ENCODE results near the gene ITGB5. TPM values are rescaled to one million over a fixed set of nuclear protein-coding genes. Genes with fewer than 3 reads are reported as not detected.
A peak's percentile ranks its signal among the peaks of the same experiment; 100 is the strongest.

ITGB5 gene
- total RNA-seq: 144 TPM in 2 replicates
- polyA plus RNA-seq: 126 and 170 TPM in 2 replicates
- polyA plus RNA-seq (2011; cell fraction: cytosol; rRNA removed): 161 and 176 TPM in 2 replicates
- 113 and 120 TPM in 2 replicates for polyA plus RNA-seq (2011; cell fraction: nucleus; rRNA removed)
- 102 and 144 TPM in 2 replicates for polyA plus RNA-seq (2012)
- polyA minus RNA-seq: 166 and 180 TPM in 2 replicates
- polyA minus RNA-seq (2011; cell fraction: cytosol; rRNA and poly(A)+ RNA removed): 32.4 TPM
- polyA minus RNA-seq (2011; cell fraction: nucleus; rRNA and poly(A)+ RNA removed): 36.5 and 59.5 TPM in 2 replicates
- percentile 73 among the genes with signal in this experiment for Bru-seq, nascent RNA
- percentile 69 among the genes with signal in this experiment for BruChase-seq, experiment 1, labeled RNA remaining after a 6-hour chase
- percentile 63 among the genes with signal in this experiment for BruChase-seq, experiment 2, labeled RNA remaining after a 2-hour chase
- long read RNA-seq, full-length matches to known transcripts: 258 of 361 reads
- long read RNA-seq, partial matches to known transcripts: 24 of 361 reads
- long read RNA-seq, other reads (novel, unspliced or antisense): 79 of 361 reads

- no peaks in the 10 kb centered on the region for H3K9me3 ChIP-seq (replicated peaks; ENCODE audit: control insufficient read depth, insufficient read depth, low read length)
- peak; percentile 67 for FAIRE-seq
- H3K36me3 ChIP-seq (ENCODE audit: control insufficient read depth in 2 of 2, extremely low read depth in 1 of 2, insufficient read depth in 2 of 2, low read length in 2 of 2): no peaks in the 10 kb centered on the region
- ChIA-PET CTCF (interaction anchor here (0.7 to 5.9 kb wide), 7 partner anchors 14 to 127 kb away, joined by 4 to 56 read pairs (median 4); no protein-coding TSS in a partner anchor), POLR2A (interaction anchor here (1.0 kb wide), 1 partner anchor 116 kb away, joined by 3 read pairs; no protein-coding TSS in a partner anchor)
- intact Hi-C loops (cut with micrococcal nuclease) (loop anchor here (1.0 to 2.0 kb wide), 5 partner anchors 8 to 126 kb away; no protein-coding TSS in a partner anchor), dilution Hi-C loops (cut with MboI; ENCODE audit: extremely low pct_ligation_motif_present, low sequenced_read_pairs) (loop anchor here (25.0 kb wide), 1 partner anchor 125 kb away; no protein-coding TSS in a partner anchor)
- H3K9ac ChIP-seq (replicated peaks; ENCODE audit: extremely low read depth, insufficient read depth, low read length): peak within 1 kb of the TSS; percentile 70
- peak within 1 kb of the TSS; percentile 83 for H2AFZ ChIP-seq (ENCODE audit: low read depth, low read length)
- peak within 1 kb of the TSS; percentile 66 for H3K4me2 ChIP-seq (ENCODE audit: insufficient read depth, low read length)
- TF ChIP-seq FOS (IDR thresholded peaks at IDR 0.05; ENCODE audit: borderline replicate concordance, insufficient read depth, low read length) (no peak), POLR2AphosphoS5 (IDR thresholded peaks at IDR 0.05; ENCODE audit: insufficient read depth, low read depth, low read length) (peak; percentile 74), POLR2A (IDR thresholded peaks at IDR 0.05; ENCODE audit: low read depth, low read length) (peak; percentile 57)
- no peaks in the 10 kb centered on the region for H3K9me1 ChIP-seq (replicated peaks; ENCODE audit: control insufficient read depth, extremely low read depth, insufficient read depth, low read length)
- H4K20me1 ChIP-seq (replicated peaks; ENCODE audit: control insufficient read depth, extremely low read depth, insufficient read depth, low read length): no peaks in the 10 kb centered on the region
- H3K27ac ChIP-seq (ENCODE audit: insufficient read depth, low read depth, low read length): peak within 1 kb of the TSS; percentile 57
- peak within 1 kb of the TSS; percentile 36 to 73 (median 47) for H3K4me3 ChIP-seq (replicated peaks in 1 of 3; ENCODE audit: insufficient read depth in 1 of 3, low read depth in 1 of 3, low read length in 3 of 3)
- peaks cover 13% of the 10 kb centered on the region for H3K79me2 ChIP-seq (ENCODE audit: control insufficient read depth, insufficient read depth, low read length)
- peak; percentile 72 for DNase-seq (ENCODE audit: low read depth, low spot score)
- BruUV-seq (replicated peaks): no TSS peak
- H3K27me3 ChIP-seq (ENCODE audit: control insufficient read depth in 2 of 2, insufficient read depth in 2 of 2, low read length in 2 of 2): no peaks in the 10 kb centered on the region
- H3K4me1 ChIP-seq (ENCODE audit: control insufficient read depth, extremely low read depth, insufficient read depth, low read length): peaks cover 23% of the 10 kb centered on the region
These were observed at the start of gene ITGB5 for GRCh38 chr3:124887177-124887931. ITGB5 (minus strand) TSS chr3:124887365; CDS start chr3:124887000, 365 bp downstream.

Data from endothelial cell of umbilical vein (primary cell).